Mucosa of descending colon (tissue), 3 donors: ENCODE results near the gene APOBEC3B. TPM values are rescaled to one million over a fixed set of nuclear protein-coding genes. Genes with fewer than 3 reads are reported as not detected.
"Not testable (repeated sequence)": the region's sequence is repeated elsewhere in the genome, so short reads cannot be mapped to it uniquely, and the experiment has no call there.

Source experiments
- ATAC-seq: fragments of 200-7000 bp; cut with Tn5 transposase; one replicate; pipeline ENCODE4 v1.9.1; 2020; ENCODE audit warnings: mild to moderate bottlenecking, moderate library complexity
- DNase-seq, 3 donors: peaks; one replicate each; pipeline ENCODE4 v3.0.0-alpha.2; 2020
- H3K36me3 ChIP-seq: fragments of 200-600 bp; one replicate; pipeline ENCODE4 v1.8.0; 2021; ENCODE audit warnings: low read depth, mild to moderate bottlenecking
- H3K4me1 ChIP-seq: fragments of 200-600 bp; one replicate; pipeline ENCODE4 v1.8.0; 2021; ENCODE audit warnings: low read depth, mild to moderate bottlenecking
- H3K4me3 ChIP-seq: fragments of 200-600 bp; one replicate; pipeline ENCODE4 v1.8.0; 2021; ENCODE audit warnings: mild to moderate bottlenecking
- H3K9me3 ChIP-seq: fragments of 200-600 bp; one replicate; pipeline ENCODE4 v1.8.0; 2021; ENCODE audit warnings: mild to moderate bottlenecking
- intact Hi-C, 2 donors: fragments of 100-400 bp; cut with DNase I in 1 of 2; cut with micrococcal nuclease in 1 of 2; formaldehyde crosslinking; loops; one replicate each; pipeline versions ENCODE4 v1.11.0 to v1.11.1; 2022; cut with DNase I, micrococcal nuclease
- total RNA-seq, 3 donors: library from RNA; stranded (reverse); fragmentation: NEBNext Ultra II Directional in 2 of 3; extraction: Animal tissue kit (Norgen Biotek cat#: 25700) in 2 of 3; gene quantifications; one replicate each; pipeline versions ENCODE4 v1.2.1 to v1.2.4, GENCODE V29; 2021 to 2023
- TF ChIP-seq, protein P1 (sequence below): fragments of 200-600 bp; IDR thresholded peaks from one replicate; pipeline ENCODE4 v1.8.0; 2022; ENCODE audit warnings: antibody characterized with exemption, mild to moderate bottlenecking
- donor health status: DM: no; HTN: no; CAD: no; lungs with moderate emphysema.
- donor health status: DM: no; HTN: no; CAD: no.
- donor health status: DM: no; HTN: yes; CAD: no.

The APOBEC3B gene
- total RNA-seq, 3 donors from 2014 or later, result 8.4 to 49.5 (median 23.6) TPM

DNA sequence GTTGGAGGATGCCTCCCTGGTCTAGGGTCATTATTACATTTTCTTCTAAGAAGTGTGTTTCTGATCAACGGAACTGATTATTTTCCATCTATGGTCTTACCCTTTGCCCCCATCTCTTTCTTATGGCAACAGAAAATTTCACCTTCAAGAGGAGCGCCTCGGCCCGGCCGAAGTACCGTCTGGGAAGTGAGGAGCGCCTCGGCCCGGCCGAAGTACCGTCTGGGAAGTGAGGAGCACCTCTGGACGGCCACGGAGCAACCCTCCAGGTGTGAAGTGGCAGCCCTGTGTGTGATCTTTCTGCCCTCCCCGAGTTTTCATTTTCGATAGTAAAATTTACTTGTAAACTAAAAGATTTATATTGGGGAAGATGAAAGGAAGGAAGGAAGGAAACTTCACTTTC lies 28.8 kb downstream of the APOBEC3B start:
- no peaks in the 10 kb centered on the region for H3K36me3 ChIP-seq
- peaks cover 7% of the 10 kb centered on the region for H3K4me1 ChIP-seq
- no peak overlapping the region for H3K4me3 ChIP-seq
- ATAC-seq, result no peak
- no peak for DNase-seq
- TF ChIP-seq, protein P1, sequence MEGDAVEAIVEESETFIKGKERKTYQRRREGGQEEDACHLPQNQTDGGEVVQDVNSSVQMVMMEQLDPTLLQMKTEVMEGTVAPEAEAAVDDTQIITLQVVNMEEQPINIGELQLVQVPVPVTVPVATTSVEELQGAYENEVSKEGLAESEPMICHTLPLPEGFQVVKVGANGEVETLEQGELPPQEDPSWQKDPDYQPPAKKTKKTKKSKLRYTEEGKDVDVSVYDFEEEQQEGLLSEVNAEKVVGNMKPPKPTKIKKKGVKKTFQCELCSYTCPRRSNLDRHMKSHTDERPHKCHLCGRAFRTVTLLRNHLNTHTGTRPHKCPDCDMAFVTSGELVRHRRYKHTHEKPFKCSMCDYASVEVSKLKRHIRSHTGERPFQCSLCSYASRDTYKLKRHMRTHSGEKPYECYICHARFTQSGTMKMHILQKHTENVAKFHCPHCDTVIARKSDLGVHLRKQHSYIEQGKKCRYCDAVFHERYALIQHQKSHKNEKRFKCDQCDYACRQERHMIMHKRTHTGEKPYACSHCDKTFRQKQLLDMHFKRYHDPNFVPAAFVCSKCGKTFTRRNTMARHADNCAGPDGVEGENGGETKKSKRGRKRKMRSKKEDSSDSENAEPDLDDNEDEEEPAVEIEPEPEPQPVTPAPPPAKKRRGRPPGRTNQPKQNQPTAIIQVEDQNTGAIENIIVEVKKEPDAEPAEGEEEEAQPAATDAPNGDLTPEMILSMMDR, result no peak
- intact Hi-C loops, result no loop called here
- H3K9me3 ChIP-seq, result no peaks in the 10 kb centered on the region

DNA sequence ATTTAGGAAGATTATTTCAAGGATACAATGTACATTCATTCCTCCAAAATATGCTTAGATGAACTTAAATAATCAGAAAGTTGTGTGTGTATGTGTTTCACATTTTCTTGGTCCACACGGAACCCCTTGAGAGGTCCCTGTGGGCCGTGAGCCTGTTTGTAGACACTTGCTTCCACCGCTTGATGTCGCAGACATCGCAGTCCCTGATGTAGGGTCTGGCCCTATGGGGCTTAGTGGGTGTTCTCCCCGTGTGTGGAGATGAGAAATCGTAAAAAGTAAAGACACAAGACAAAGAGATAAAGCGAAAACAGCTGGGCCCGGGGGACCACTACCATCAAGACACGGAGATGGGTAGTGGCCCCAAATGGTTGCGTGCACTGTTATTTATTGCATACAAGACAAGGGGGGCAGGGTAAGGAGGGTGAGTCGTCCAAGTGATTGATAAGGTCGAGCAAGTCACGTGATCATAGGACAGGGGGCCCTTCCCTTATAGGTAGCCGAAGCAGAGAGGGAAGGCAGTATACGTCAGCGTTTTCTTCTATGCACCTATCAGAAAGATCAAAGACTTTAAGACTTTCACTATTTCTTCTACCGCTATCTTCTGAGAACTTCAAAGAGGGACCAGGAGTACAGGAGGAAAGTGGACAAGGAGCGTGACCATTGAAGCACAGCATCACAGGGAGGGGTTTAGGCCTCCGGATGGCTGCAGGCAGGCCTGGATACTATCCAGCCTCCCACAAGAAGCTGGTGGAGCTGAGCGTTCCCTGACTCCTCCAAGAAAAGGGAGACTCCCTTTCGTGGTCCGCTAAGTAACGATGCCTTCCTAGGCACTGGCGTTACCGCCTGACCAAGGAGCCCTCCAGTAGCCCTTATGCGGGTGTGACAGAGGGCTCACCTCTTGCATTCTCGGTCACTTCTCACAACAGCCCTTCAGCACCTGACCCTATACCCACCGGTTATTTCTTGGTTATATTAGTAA lies 30.7 kb downstream of the APOBEC3B start:
- no peak overlapping the region for H3K4me3 ChIP-seq
- intact Hi-C loops, result no loop called here
- TF ChIP-seq, protein P1, result no peak

GRCh38 chr22:39013561-39013941 lies 31.4 kb downstream of the APOBEC3B start:
- intact Hi-C loops, H3K4me1 ChIP-seq, H3K36me3 ChIP-seq, H3K9me3 ChIP-seq, DNase-seq, H3K4me3 ChIP-seq: not testable (repeated sequence)
- peak; percentile 14 for ATAC-seq

More for the DNA sequence above, 30.7 kb downstream of the APOBEC3B start:
- peaks cover 7% of the 10 kb centered on the region for H3K4me1 ChIP-seq
- no peaks in the 10 kb centered on the region for H3K36me3 ChIP-seq
- no peak for DNase-seq
- H3K9me3 ChIP-seq, result no peaks in the 10 kb centered on the region
- ATAC-seq, result no peak

DNA sequence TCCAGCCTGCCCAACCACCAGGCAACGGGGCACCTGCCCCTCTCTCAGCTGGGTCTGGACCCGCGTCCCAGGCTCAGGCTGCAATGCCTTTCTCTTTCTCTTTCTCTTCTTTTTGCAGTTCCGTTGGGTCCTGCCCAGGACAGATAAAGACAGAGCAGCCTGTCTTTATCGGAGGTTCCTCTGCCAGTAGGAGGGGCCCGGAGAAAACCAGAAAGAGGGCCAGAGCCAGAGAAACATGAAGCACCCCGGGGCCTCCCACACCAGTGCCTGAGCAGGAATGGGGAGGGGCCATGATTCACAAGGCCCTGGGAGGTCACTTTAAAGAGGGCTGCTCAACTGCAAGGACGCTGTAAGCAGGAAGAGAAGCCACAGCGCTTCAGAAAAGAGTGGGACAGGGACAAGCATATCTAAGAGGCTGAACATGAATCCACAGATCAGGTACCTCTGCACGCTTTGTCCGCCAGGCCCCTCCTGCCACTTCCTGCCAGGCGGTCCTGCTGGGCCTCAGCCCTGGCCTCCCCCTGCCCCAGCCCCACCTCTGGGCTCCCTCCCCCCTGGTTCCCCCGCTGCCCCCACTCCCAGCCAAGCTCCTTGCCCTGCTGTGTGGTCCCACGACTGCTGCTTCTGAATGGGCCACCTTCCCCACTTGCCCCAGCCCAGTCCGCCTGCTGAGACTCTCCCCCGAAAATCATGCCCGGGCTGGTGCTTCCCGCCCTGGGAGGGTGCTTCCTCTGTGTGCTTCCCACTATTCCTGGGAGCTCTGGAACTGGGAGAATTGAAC lies 32.0 kb downstream of the APOBEC3B start, which contains the start of gene APOBEC3C:
Gene APOBEC3C (plus strand): TSS at position 316 of the 781 bp plus-strand sequence. CDS start 106 bp downstream, at position 422.
- intact Hi-C loops, result no loop called here
- ATAC-seq (peak; percentile 96), DNase-seq (peak; percentile 77 to 87 (median 85))
- TF ChIP-seq, protein P1, result no peak
- Histone ChIP-seq H3K36me3 (no peaks in the 10 kb centered on the region), H3K4me3 (no peak within 1 kb of the TSS), H3K4me1 (peaks cover 7% of the 10 kb centered on the region), H3K9me3 (no peaks in the 10 kb centered on the region)

DNA sequence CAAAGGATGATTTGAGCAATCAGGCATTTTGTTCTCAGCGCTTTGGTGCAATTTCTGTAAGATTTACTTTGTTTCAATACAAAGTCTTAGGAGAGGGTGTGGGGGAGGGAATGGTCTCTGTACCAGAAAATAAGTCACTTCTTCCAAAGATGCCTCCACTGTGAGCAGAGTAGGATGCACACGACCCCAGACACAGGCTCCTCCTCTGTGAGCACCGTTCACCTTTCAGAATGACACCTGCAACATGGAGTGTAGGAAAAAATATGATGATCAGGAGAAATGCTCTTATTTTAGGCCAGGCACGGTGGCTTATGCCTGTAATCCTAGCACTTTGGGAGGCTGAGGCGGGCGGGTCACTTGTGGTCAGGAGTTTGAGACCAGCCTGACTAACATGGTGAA lies 32.6 kb downstream of the APOBEC3B start:
- H3K4me3 ChIP-seq, H3K36me3 ChIP-seq, H3K4me1 ChIP-seq, H3K9me3 ChIP-seq, DNase-seq, intact Hi-C loops: not testable (repeated sequence)
- ATAC-seq, result peak; percentile 11

DNA sequence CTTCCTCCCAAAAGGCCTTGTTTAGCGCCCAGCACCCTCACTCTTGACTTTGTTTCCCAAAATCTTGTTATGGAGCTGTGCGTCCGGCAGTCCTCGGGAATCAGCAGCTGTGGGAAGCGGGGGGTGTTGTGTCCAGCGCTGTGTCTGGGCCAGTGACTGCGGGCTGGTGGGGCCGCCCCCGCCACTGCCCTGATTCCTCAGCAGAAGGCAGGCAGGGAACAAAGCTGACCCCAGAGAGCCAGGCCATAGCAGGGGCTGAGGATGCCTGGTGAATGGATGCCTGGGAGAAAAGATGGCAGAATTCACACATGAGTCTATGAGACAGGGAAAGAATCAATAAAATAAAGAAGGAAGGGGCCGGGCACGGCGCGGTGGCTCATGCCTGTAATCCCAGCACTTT lies 34.4 kb downstream of the APOBEC3B start:
- H3K9me3 ChIP-seq, result no peaks in the 10 kb centered on the region
- H3K36me3 ChIP-seq, result no peaks in the 10 kb centered on the region
- intact Hi-C loops, result no loop called here
- ATAC-seq (no peak), DNase-seq (no peak)
- no peak overlapping the region for H3K4me3 ChIP-seq
- peaks cover 10% of the 10 kb centered on the region for H3K4me1 ChIP-seq
- TF ChIP-seq, protein P1, result no peak
